SH-SY5Y (cell line): ENCODE data around the gene CCT2.

Source experiments
- GATA2 ChIP-seq: IDR thresholded peaks from 2 replicates; pipeline ENCODE4 v1.6.1; 2011; ENCODE audit warnings: mild to moderate bottlenecking, low read depth, low read length
- GATA3 ChIP-seq: IDR thresholded peaks from 2 replicates; pipeline ENCODE4 v1.6.1; 2011; ENCODE audit warnings: low read depth, mild to moderate bottlenecking, low read length, moderate library complexity

DNA sequence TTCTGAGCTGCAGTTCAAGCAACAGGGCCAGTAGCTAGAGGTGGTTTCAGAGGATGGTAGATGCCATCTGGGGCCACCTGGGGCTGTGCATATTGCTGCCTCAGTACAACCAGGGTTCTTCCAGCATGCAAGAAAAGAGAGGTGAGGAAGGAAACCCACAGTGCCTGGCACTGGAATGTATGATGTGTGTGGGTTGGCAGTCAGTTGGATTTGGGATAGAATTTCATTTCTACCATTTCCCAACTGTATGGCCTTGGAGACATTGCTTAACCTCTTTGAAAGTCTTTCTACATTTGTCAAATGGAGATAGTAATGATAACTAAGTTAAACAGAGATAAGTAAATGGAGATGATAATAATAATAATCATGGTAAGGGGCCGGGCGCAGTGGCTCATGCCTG, 35.7 kb downstream of the CCT2 start:
- TF ChIP-seq GATA2 (no peak), GATA3 (no peak)
